H1 (cell line): ENCODE results near the gene SPOP. TPM values are rescaled to one million over a fixed set of nuclear protein-coding genes. Genes with fewer than 3 reads are reported as not detected.

ENCODE experiments used
- CTCF ChIA-PET: fragments of 300-600 bp; sonication (Branson Sonifier 250); formaldehyde crosslinking; loops from one replicate; lab custom pipeline; 2021; ENCODE audit not compliant: partially characterized antibody; lab: Charles Lee
- POLR2A ChIA-PET: fragments of 300-600 bp; sonication (Branson Sonifier 250); formaldehyde crosslinking; loops from one replicate; lab custom pipeline; 2021; ENCODE audit warnings: inconsistent platforms; ENCODE audit not compliant: partially characterized antibody; lab: Charles Lee
- DNase-seq, 2 experiments: peaks; one replicate each; pipeline versions ENCODE4 v3.0.0 to v3.0.0-alpha.2; 2010 to 2022; ENCODE audit warnings: low spot score in 2 of 2, low read depth in 1 of 2, mixed read lengths in 1 of 2
- FAIRE-seq: peaks from 2 replicates; lab custom pipeline; 2011; peaks lifted over from hg19 to GRCh38; lab: Jason Lieb, UNC
- H2AFZ ChIP-seq: 2 replicates; pipeline ENCODE4 v1.8.1; 2012; ENCODE audit warnings: low read length, inconsistent platforms
- H2AK5ac ChIP-seq: 2 replicates; pipeline ENCODE4 v1.6.1; 2013; ENCODE audit warnings: low read depth, low read length
- H2BK120ac ChIP-seq: replicated peaks from 2 replicates; pipeline ENCODE3; 2013; ENCODE audit warnings: low read depth, low read length, inconsistent platforms
- H2BK12ac ChIP-seq: 2 replicates; pipeline ENCODE4 v1.6.1; 2013; ENCODE audit warnings: low read depth, low read length
- H2BK15ac ChIP-seq: 2 replicates; pipeline ENCODE4 v1.6.1; 2013; ENCODE audit warnings: low read length
- H2BK20ac ChIP-seq: 2 replicates; pipeline ENCODE4 v1.6.1; 2013; ENCODE audit warnings: low read length
- H2BK5ac ChIP-seq: 2 replicates; pipeline ENCODE4 v1.6.1; 2013; ENCODE audit warnings: low read depth, low read length
- H3K14ac ChIP-seq: 2 replicates; pipeline ENCODE4 v1.6.1; 2013; ENCODE audit warnings: inconsistent platforms; ENCODE audit not compliant: insufficient read length
- H3K18ac ChIP-seq: 2 replicates; pipeline ENCODE4 v1.6.1; 2013; ENCODE audit warnings: low read length; ENCODE audit errors: extremely low read depth
- H3K23ac ChIP-seq: 2 replicates; pipeline ENCODE4 v1.6.1; 2013; ENCODE audit warnings: inconsistent platforms; ENCODE audit not compliant: insufficient read length
- H3K23me2 ChIP-seq: 2 replicates; pipeline ENCODE4 v1.6.1; 2013; ENCODE audit warnings: low read depth, low read length
- H3K27ac ChIP-seq: 2 replicates; pipeline ENCODE4 v1.6.1; 2011; ENCODE audit warnings: low read depth, low read length, inconsistent platforms
- H3K27me3 ChIP-seq, 4 experiments: replicated peaks in 1 of 4; 1 replicate in 1 of 4; 2 replicates in 3 of 4; pipeline versions ENCODE4 v1.6.1 to v1.8.1; 2011 to 2013; ENCODE audit warnings: low read length in 3 of 4, mild to moderate bottlenecking in 3 of 4, inconsistent platforms in 2 of 4, mixed read lengths in 2 of 4, moderate library complexity in 1 of 4; ENCODE audit not compliant: control insufficient read depth in 3 of 4, insufficient read depth in 3 of 4; ENCODE audit errors: extremely low read depth in 1 of 4
- H3K36me3 ChIP-seq, 4 experiments: 2 replicates each; pipeline versions ENCODE4 v1.6.1 to v1.8.1; 2011 to 2013; ENCODE audit warnings: mild to moderate bottlenecking in 4 of 4, low read length in 3 of 4, moderate library complexity in 2 of 4, control low read depth in 1 of 4, inconsistent platforms in 1 of 4; ENCODE audit not compliant: insufficient read depth in 4 of 4, control insufficient read depth in 2 of 4
- H3K4ac ChIP-seq: replicated peaks from 2 replicates; pipeline ENCODE3; 2013; ENCODE audit warnings: low read length, low read depth, mixed read lengths, inconsistent platforms; ENCODE audit not compliant: insufficient read length
- H3K4me1 ChIP-seq, 4 experiments: replicated peaks in 1 of 4; 1 replicate in 1 of 4; 2 replicates in 3 of 4; pipeline versions ENCODE4 v1.6.1 to v1.8.1; 2011 to 2013; ENCODE audit warnings: low read length in 3 of 4, inconsistent platforms in 2 of 4, mixed read lengths in 1 of 4; ENCODE audit not compliant: insufficient read depth in 4 of 4, control insufficient read depth in 3 of 4
- H3K4me2 ChIP-seq, 2 experiments: 2 replicates each; pipeline versions ENCODE4 v1.6.1 to v1.8.1; 2011 to 2013; ENCODE audit warnings: low read depth in 2 of 2, low read length in 2 of 2, control low read depth in 1 of 2, inconsistent platforms in 1 of 2, mild to moderate bottlenecking in 1 of 2; ENCODE audit not compliant: insufficient read depth in 1 of 2
- H3K4me3 ChIP-seq, 4 experiments: fragments of 200-600, 300-600 bp in 1 of 4; sonication (generic), shearing (Covaris generic), sonication (Bioruptor Twin) in 1 of 4; 2 replicates each; pipeline versions ENCODE4 v1.5.1 to v1.8.1; 2011 to 2016; ENCODE audit warnings: low read length in 4 of 4, low read depth in 3 of 4, control low read depth in 2 of 4, inconsistent platforms in 2 of 4, mild to moderate bottlenecking in 2 of 4, mixed read lengths in 1 of 4, moderate library complexity in 1 of 4; ENCODE audit not compliant: insufficient read depth in 2 of 4; ENCODE audit errors: extremely low read depth in 1 of 4
- H3K56ac ChIP-seq: replicated peaks from 2 replicates; pipeline ENCODE3; 2013; ENCODE audit warnings: low read depth, mild to moderate bottlenecking, mixed read lengths, low read length, inconsistent platforms; ENCODE audit not compliant: insufficient read length
- H3K79me1 ChIP-seq: 2 replicates; pipeline ENCODE4 v1.6.1; 2013; ENCODE audit warnings: low read depth, low read length, control low read depth
- H3K79me2 ChIP-seq, 2 experiments: 2 replicates each; pipeline versions ENCODE4 v1.6.1 to v1.8.1; 2012 to 2013; ENCODE audit warnings: low read length in 2 of 2, mild to moderate bottlenecking in 2 of 2, inconsistent platforms in 1 of 2; ENCODE audit not compliant: insufficient read depth in 2 of 2, control insufficient read depth in 1 of 2
- H3K9ac ChIP-seq, 4 experiments: replicated peaks in 1 of 4; 1 replicate in 1 of 4; 2 replicates in 3 of 4; pipeline versions ENCODE4 v1.6.1 to v1.8.1; 2011 to 2013; ENCODE audit warnings: low read depth in 3 of 4, low read length in 3 of 4, control low read depth in 2 of 4, mild to moderate bottlenecking in 2 of 4, moderate library complexity in 2 of 4, inconsistent platforms in 1 of 4; ENCODE audit errors: extremely low read depth in 1 of 4
- H3K9me3 ChIP-seq, 2 experiments: 2 replicates each; pipeline versions ENCODE4 v1.6.1 to v1.8.1; 2012 to 2013; ENCODE audit warnings: mild to moderate bottlenecking in 2 of 2, moderate library complexity in 2 of 2, control low read depth in 1 of 2, inconsistent platforms in 1 of 2, low read depth in 1 of 2, low read length in 1 of 2, mixed read lengths in 1 of 2; ENCODE audit not compliant: insufficient read depth in 2 of 2
- H4K20me1 ChIP-seq, 2 experiments: replicated peaks in 1 of 2; 2 replicates each; pipeline versions ENCODE3 to v1.8.1; 2011 to 2013; ENCODE audit warnings: inconsistent platforms in 2 of 2, low read length in 2 of 2, mild to moderate bottlenecking in 1 of 2; ENCODE audit not compliant: insufficient read depth in 2 of 2, control insufficient read depth in 1 of 2
- H4K5ac ChIP-seq: 2 replicates; pipeline ENCODE4 v1.6.1; 2013; ENCODE audit warnings: low read length, low read depth, mixed read lengths, inconsistent platforms; ENCODE audit not compliant: insufficient read length
- H4K8ac ChIP-seq: 2 replicates; pipeline ENCODE4 v1.8.0; 2013; ENCODE audit warnings: mild to moderate bottlenecking, moderate library complexity, low read length, inconsistent platforms; ENCODE audit not compliant: insufficient read depth; ENCODE audit errors: extremely low read depth
- H4K91ac ChIP-seq: replicated peaks from 2 replicates; pipeline ENCODE3; 2013; ENCODE audit warnings: low read length, mixed read lengths, inconsistent platforms; ENCODE audit not compliant: insufficient read length
- CBX8 ChIP-seq: fragments of 300-800, 300-1000 bp; sonication (generic); IDR thresholded peaks from 2 replicates; pipeline ENCODE4 v1.7.1; 2016; ENCODE audit warnings: low read depth, low read length, borderline replicate concordance
- CREB1 ChIP-seq: IDR thresholded peaks from 2 replicates; pipeline ENCODE4 v1.6.1; 2012; ENCODE audit warnings: inconsistent platforms
- SUZ12 ChIP-seq: fragments of 200-600 bp; sonication (generic); IDR thresholded peaks from 2 replicates; pipeline ENCODE4 v1.6.1; 2012; ENCODE audit warnings: mild to moderate bottlenecking, inconsistent platforms, low read length, moderate library complexity, mixed read lengths
- polyA plus RNA-seq, 7 experiments: library from polyadenylated mRNA; depleted of rRNA in 3 of 7; stranded (reverse) in 5 of 7; unstranded in 2 of 7; fragments of >200 nt in 5 of 7; fragments of 200-250 nt in 2 of 7; gene quantifications; 1 replicate in 5 of 7; 2 replicates in 1 of 7; 4 replicates in 1 of 7; pipeline versions ENCODE4 v1.2.1 to v1.2.3, GENCODE V29; 2011 to 2013; ENCODE audit warnings: missing spikeins in 2 of 7, mixed read lengths in 2 of 7
- total RNA-seq: library from RNA; stranded (reverse); fragmentation: NEBNext Ultra II Directional; extraction: Animal tissue kit (Norgen Biotek cat#: 25700); gene quantifications from 2 replicates; pipeline ENCODE4 v1.2.1, GENCODE V29; 2021

SPOP gene
- total and polyA plus RNA-seq, 2 of the 8 experiments (the other 6 are each of a cell fraction or from before 2014, with no cell fraction given), result 13.3 to 25.6 TPM

DNA sequence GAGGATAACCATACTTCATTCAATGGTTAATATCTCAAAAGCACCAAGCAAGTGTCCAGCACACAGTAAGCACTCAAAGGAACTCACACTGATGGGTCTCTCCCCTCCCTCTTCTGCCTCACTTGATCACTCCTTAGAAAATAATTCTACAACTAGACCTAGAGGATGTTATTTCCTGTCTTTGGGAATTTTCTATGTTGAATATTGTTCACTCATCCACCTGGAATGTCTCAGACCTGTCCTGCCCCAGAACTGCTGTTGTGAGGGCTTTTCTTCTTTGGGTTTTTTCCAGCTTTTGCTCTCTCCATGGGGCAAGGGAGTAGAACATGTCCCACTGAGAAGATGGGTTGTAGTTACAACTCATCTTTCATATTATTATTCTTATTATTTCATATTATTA lies 76.9 kb downstream of the SPOP start:
- FAIRE-seq (no peak), DNase-seq (no peak)
- Histone ChIP-seq H3K4ac (no peak overlapping the region), H2BK15ac (no peak overlapping the region), H4K8ac (no peak overlapping the region), H4K20me1 (no peaks in the 10 kb centered on the region), H3K18ac (no peak overlapping the region), H4K5ac (no peak overlapping the region), H3K4me3 (no peak overlapping the region), H3K4me2 (no peak overlapping the region), H2BK12ac (no peak overlapping the region), H3K9ac (no peak overlapping the region), H3K9me3 (no peaks in the 10 kb centered on the region), H3K36me3 (peaks cover 3 to 34% (median 17%) of the 10 kb centered on the region in 4 experiments), H3K27ac (no peak overlapping the region), H3K56ac (no peak overlapping the region), H3K23ac (no peak overlapping the region), H4K91ac (no peak overlapping the region), H3K79me2 (no peaks in the 10 kb centered on the region), H2BK20ac (no peak overlapping the region), H3K27me3 (no peaks in the 10 kb centered on the region), H3K23me2 (no peaks in the 10 kb centered on the region), H2BK120ac (no peak overlapping the region), H2AK5ac (no peak overlapping the region), H3K4me1 (no peaks in the 10 kb centered on the region), H2BK5ac (no peak overlapping the region), H3K14ac (no peak overlapping the region), H3K79me1 (no peaks in the 10 kb centered on the region), H2AFZ (no peak overlapping the region)
- TF ChIP-seq CBX8 (no peak), CREB1 (no peak), SUZ12 (no peak)
- CTCF ChIA-PET, result interaction anchor here (1.2 to 5.1 kb wide), 4 partner anchors 10 to 192 kb away, joined by 3 to 17 read pairs (median 3); no protein-coding TSS in a partner anchor
- POLR2A ChIA-PET, result interaction anchor here (1.3 to 1.6 kb wide), 2 partner anchors 9 to 26 kb away, joined by 3 to 4 read pairs; no protein-coding TSS in a partner anchor
